NCI-H510A treated with DMSO at 0.1 percent for 48 hours (cell line): ENCODE data around the gene ADD2.
"Not testable (repeated sequence)": the region's sequence is repeated elsewhere in the genome, so short reads cannot be mapped to it uniquely, and the experiment has no call there.

Experiments used
- DNase-seq: peaks from one replicate; lab custom pipeline; 2025; lab: John Stamatoyannopoulos, UW

The ADD2 gene

GRCh38 chr2:70767699-70768589 lies at the start of gene ADD2:
TSS of gene ADD2 (minus strand) at chr2:70768200. CDS start at chr2:70706408, 61,792 bp downstream.
- DNase-seq: peak; percentile 41

- no peak for DNase-seq
These were observed 49.4 kb upstream of the ADD2 start for GRCh38 chr2:70817284-70817954.

GRCh38 chr2:70816726-70817125 lies 48.7 kb upstream of the ADD2 start:
- DNase-seq: no peak

GRCh38 chr2:70808983-70809958 lies 41.3 kb upstream of the ADD2 start:
- DNase-seq: no peak

- DNase-seq: no peak
These were observed 39.8 kb upstream of the ADD2 start for GRCh38 chr2:70807828-70808118.

- DNase-seq: peak; percentile 9
These were observed 39.3 kb upstream of the ADD2 start for GRCh38 chr2:70807102-70807827.

GRCh38 chr2:70806620-70807019 lies 38.6 kb upstream of the ADD2 start:
- no peak for DNase-seq

- peak; percentile 66 for DNase-seq
These were observed 38.0 kb upstream of the ADD2 start for GRCh38 chr2:70806013-70806412.

GRCh38 chr2:70801607-70802263 lies 33.7 kb upstream of the ADD2 start:
- DNase-seq: no peak

GRCh38 chr2:70799706-70800105 lies 31.7 kb upstream of the ADD2 start:
- DNase-seq: no peak

- DNase-seq: not testable (repeated sequence)
These were observed 30.0 kb upstream of the ADD2 start for GRCh38 chr2:70797996-70798395.

GRCh38 chr2:70797506-70797905 lies 29.5 kb upstream of the ADD2 start:
- DNase-seq: no peak

GRCh38 chr2:70796262-70796661 lies 28.3 kb upstream of the ADD2 start:
- no peak for DNase-seq

- no peak for DNase-seq
These were observed 27.4 kb upstream of the ADD2 start for GRCh38 chr2:70795164-70795995.

GRCh38 chr2:70793450-70793849 lies 25.4 kb upstream of the ADD2 start:
- DNase-seq: no peak

- DNase-seq: peak; percentile 23
These were observed 22.3 kb upstream of the ADD2 start, which contains the start of gene FIGLA for GRCh38 chr2:70790136-70790828. TSS of gene FIGLA (minus strand) at chr2:70790643. CDS start at chr2:70790638, 5 bp downstream.

- peak; percentile 76 for DNase-seq
These were observed 21.5 kb upstream of the ADD2 start for GRCh38 chr2:70789304-70790135.

- peak; percentile 75 for DNase-seq
These were observed 17.3 kb upstream of the ADD2 start for GRCh38 chr2:70785137-70785911.
